Lower lobe of right lung (tissue), 2 donors: Measurements from ENCODE around the gene KDM6A. TPM values are rescaled to one million over a fixed set of nuclear protein-coding genes. Genes with fewer than 3 reads are reported as not detected.

Experiments
- ATAC-seq, 2 donors: fragments of 200-7000 bp; cut with Tn5 transposase; one replicate each; pipeline ENCODE4 v1.9.1; 2020 to 2022; ENCODE audit warnings: mild to moderate bottlenecking in 2 of 2, moderate library complexity in 2 of 2
- DNase-seq: peaks from one replicate; pipeline ENCODE4 v3.0.0-alpha.2; 2020
- H3K27ac ChIP-seq: fragments of 200-600 bp; one replicate; pipeline ENCODE4 v1.8.0; 2022
- H3K27me3 ChIP-seq: fragments of 200-600 bp; one replicate; pipeline ENCODE4 v1.8.0; 2022; ENCODE audit warnings: low read depth
- H3K36me3 ChIP-seq: fragments of 200-600 bp; one replicate; pipeline ENCODE4 v1.8.0; 2022; ENCODE audit warnings: mild to moderate bottlenecking
- H3K4me1 ChIP-seq: fragments of 200-600 bp; one replicate; pipeline ENCODE4 v1.8.0; 2022
- H3K4me3 ChIP-seq: fragments of 200-600 bp; one replicate; pipeline ENCODE4 v1.8.0; 2022; ENCODE audit warnings: mild to moderate bottlenecking
- H3K9me3 ChIP-seq: fragments of 200-600 bp; one replicate; pipeline ENCODE4 v1.8.0; 2022
- CTCF ChIP-seq: fragments of 200-600 bp; IDR thresholded peaks from one replicate; pipeline ENCODE4 v1.8.0; 2022; ENCODE audit warnings: antibody characterized with exemption, mild to moderate bottlenecking
- intact Hi-C: fragments of 100-400 bp; cut with DNase I; formaldehyde crosslinking; loops from one replicate; pipeline ENCODE4 v1.11.0; 2022
- total RNA-seq: library from RNA; stranded (reverse); fragmentation: NEBNext Ultra II Directional; extraction: Animal tissue kit (Norgen Biotek cat#: 25700); gene quantifications from one replicate; pipeline ENCODE4 v1.2.1, GENCODE V29; 2021
- donor health status: DM: no; HTN: yes; CAD: no; lungs with severe emphysema.

KDM6A gene
- total RNA-seq, 1 donor from 2014 or later: 27.0 TPM

GRCh38 chrX:45083314-45083713, 210.3 kb downstream of the KDM6A start:
- Histone ChIP-seq H3K9me3 (no peaks in the 10 kb centered on the region), H3K36me3 (peaks cover 27% of the 10 kb centered on the region)
- ATAC-seq: no peak

DNA sequence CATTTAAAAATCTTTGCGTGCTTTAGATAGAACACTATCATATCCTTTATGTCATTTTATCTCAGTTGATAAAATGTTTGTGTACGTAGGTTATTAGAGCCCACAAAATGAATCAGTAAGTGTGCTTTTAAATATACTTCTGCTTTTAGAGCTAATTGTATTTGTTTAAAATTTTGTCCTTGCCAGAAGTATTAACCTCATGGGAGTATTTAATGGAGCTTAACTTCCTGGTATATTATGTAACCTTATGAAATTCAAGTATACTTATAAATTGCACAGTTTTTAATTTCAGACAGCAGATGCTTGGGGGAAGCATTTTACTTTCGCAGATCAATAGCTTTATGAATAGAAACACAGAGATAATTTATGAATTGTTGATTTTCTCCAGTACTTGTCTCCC, 237.5 kb downstream of the KDM6A start:
- Histone ChIP-seq H3K9me3 (no peaks in the 10 kb centered on the region), H3K27me3 (no peaks in the 10 kb centered on the region), H3K36me3 (peaks cover 18% of the 10 kb centered on the region), H3K27ac (no peak overlapping the region), H3K4me1 (no peaks in the 10 kb centered on the region), H3K4me3 (no peak overlapping the region)
- ATAC-seq (peak in 1 of 2 donors; percentile 53), DNase-seq (no peak)
- intact Hi-C loops: no loop called here
- no peak for TF ChIP-seq CTCF

More at GRCh38 chrX:45083314-45083713, 210.3 kb downstream of the KDM6A start:
- Histone ChIP-seq H3K4me3 (no peak overlapping the region), H3K27ac (no peak overlapping the region), H3K4me1 (no peaks in the 10 kb centered on the region), H3K27me3 (no peaks in the 10 kb centered on the region)
- no peak for DNase-seq
- no peak for TF ChIP-seq CTCF
- intact Hi-C loops: no loop called here

DNA sequence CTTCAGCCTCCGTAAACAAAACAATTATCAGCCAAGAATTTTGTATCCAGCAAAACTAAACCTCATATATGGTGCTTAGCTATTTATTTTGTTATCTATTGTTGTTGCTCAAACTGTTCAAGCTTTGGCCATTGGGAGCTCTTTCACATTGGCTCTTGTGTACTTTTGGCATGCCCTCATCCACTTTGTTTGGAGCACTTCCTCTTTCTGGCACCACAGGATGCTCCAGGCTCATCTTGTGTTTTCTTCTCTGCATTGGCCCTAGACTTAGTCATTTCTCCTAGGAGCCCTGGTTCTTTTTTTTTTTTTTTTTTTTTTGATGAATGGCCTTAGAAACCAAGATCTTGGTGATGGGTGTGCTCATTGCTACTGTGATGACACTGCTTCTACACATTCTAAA, 253.2 kb downstream of the KDM6A start:
- no peaks in the 10 kb centered on the region for H3K27me3 ChIP-seq
- no peak overlapping the region for H3K4me3 ChIP-seq
- no peak overlapping the region for H3K27ac ChIP-seq
- no peak for TF ChIP-seq CTCF
- no peaks in the 10 kb centered on the region for H3K36me3 ChIP-seq
- H3K9me3 ChIP-seq: no peaks in the 10 kb centered on the region
- no peak for ATAC-seq
- intact Hi-C loops: no loop called here
- no peaks in the 10 kb centered on the region for H3K4me1 ChIP-seq
- DNase-seq: no peak

DNA sequence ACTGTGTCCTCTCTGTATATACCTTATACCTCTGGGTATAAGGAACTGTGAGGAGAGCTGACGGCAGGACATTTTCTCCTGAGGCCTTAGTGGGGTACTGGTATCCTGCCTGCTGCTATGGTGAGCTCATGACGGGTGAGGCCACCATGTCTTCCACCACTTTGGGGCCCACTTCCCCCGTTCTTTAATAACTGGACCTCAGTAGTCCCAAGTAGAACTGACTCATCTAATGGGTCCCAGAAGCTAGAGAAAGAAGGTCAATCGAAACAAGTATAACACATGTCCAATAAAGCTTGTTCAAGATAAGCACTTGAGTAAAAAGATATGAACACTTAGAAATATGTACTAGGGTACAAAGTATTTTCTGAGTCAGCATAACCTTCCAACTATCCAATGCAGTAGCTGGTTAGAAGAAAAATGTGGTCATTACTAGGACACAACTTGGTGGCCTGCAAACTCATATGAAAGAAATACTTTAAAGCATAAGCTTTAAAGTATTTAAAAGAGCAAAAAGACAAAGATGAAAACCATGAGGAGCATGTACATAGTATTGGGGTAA, 256.0 kb downstream of the KDM6A start:
- no peak overlapping the region for H3K27ac ChIP-seq
- intact Hi-C loops: no loop called here
- TF ChIP-seq CTCF: no peak

GRCh38 chrX:45133465-45133864, 260.5 kb downstream of the KDM6A start:
- intact Hi-C loops: no loop called here
- Histone ChIP-seq H3K4me3 (no peak overlapping the region), H3K36me3 (no peaks in the 10 kb centered on the region), H3K27ac (no peak overlapping the region), H3K4me1 (no peaks in the 10 kb centered on the region), H3K27me3 (no peaks in the 10 kb centered on the region), H3K9me3 (no peaks in the 10 kb centered on the region)
- no peak for TF ChIP-seq CTCF
- DNase-seq (no peak), ATAC-seq (no peak)

More for the DNA sequence above, 256.0 kb downstream of the KDM6A start:
- Histone ChIP-seq H3K27me3 (no peaks in the 10 kb centered on the region), H3K9me3 (no peaks in the 10 kb centered on the region), H3K4me1 (no peaks in the 10 kb centered on the region), H3K4me3 (no peak overlapping the region), H3K36me3 (no peaks in the 10 kb centered on the region)
- ATAC-seq (no peak), DNase-seq (no peak)

GRCh38 chrX:45134315-45134731, 261.3 kb downstream of the KDM6A start:
- Histone ChIP-seq H3K36me3 (no peaks in the 10 kb centered on the region), H3K4me1 (no peaks in the 10 kb centered on the region), H3K27ac (no peak overlapping the region), H3K27me3 (no peaks in the 10 kb centered on the region), H3K4me3 (no peak overlapping the region), H3K9me3 (no peaks in the 10 kb centered on the region)
- TF ChIP-seq CTCF: no peak
- intact Hi-C loops: no loop called here
- DNase-seq (no peak), ATAC-seq (no peak)
